Liver (tissue), 9 donors: ENCODE results near the gene NOP16. TPM values are rescaled to one million over a fixed set of nuclear protein-coding genes. Genes with fewer than 3 reads are reported as not detected.

Experiments used
- DNase-seq: peaks from one replicate; pipeline ENCODE4 v3.0.0-alpha.2; 2017; ENCODE audit warnings: low spot score
- H3K27ac ChIP-seq, 2 donors: one replicate each; pipeline ENCODE4 v1.7.0; 2013; ENCODE audit warnings: inconsistent platforms in 2 of 2, low read length in 2 of 2, control low read depth in 1 of 2, low read depth in 1 of 2, mild to moderate bottlenecking in 1 of 2
- H3K27me3 ChIP-seq, 4 donors: one replicate each; pipeline versions ENCODE4 v1.6.1 to v1.7.0; 2013; ENCODE audit warnings: low read length in 3 of 4, inconsistent platforms in 1 of 4, mild to moderate bottlenecking in 1 of 4, moderate library complexity in 1 of 4; ENCODE audit not compliant: control insufficient read depth in 4 of 4, insufficient read depth in 4 of 4
- H3K36me3 ChIP-seq, 4 donors: one replicate each; pipeline versions ENCODE4 v1.6.1 to v1.7.0; 2013; ENCODE audit warnings: low read length in 3 of 4, mild to moderate bottlenecking in 3 of 4, low read depth in 1 of 4, moderate library complexity in 1 of 4; ENCODE audit not compliant: control insufficient read depth in 4 of 4, insufficient read depth in 3 of 4
- H3K4me1 ChIP-seq, 4 donors: one replicate each; pipeline versions ENCODE4 v1.6.1 to v1.7.0; 2013; ENCODE audit warnings: low read length in 3 of 4, mild to moderate bottlenecking in 3 of 4, moderate library complexity in 1 of 4; ENCODE audit not compliant: control insufficient read depth in 4 of 4, insufficient read depth in 4 of 4
- H3K4me3 ChIP-seq, 3 donors: one replicate each; pipeline versions ENCODE4 v1.6.1 to v1.7.0; 2013; ENCODE audit warnings: low read length in 3 of 3, control low read depth in 1 of 3, low read depth in 1 of 3, mild to moderate bottlenecking in 1 of 3
- H3K9ac ChIP-seq, 2 donors: one replicate each; pipeline ENCODE4 v1.7.0; 2013; ENCODE audit warnings: low read length in 2 of 2, mild to moderate bottlenecking in 2 of 2, moderate library complexity in 2 of 2, control low read depth in 1 of 2, low read depth in 1 of 2
- H3K9me3 ChIP-seq, 4 donors: one replicate each; pipeline versions ENCODE4 v1.6.1 to v1.7.0; 2013; ENCODE audit warnings: low read length in 3 of 4; ENCODE audit not compliant: control insufficient read depth in 4 of 4
- ATF3 ChIP-seq: IDR thresholded peaks from 2 replicates; pipeline ENCODE4 v1.6.1; 2016; ENCODE audit warnings: antibody characterized with exemption
- CTCF ChIP-seq: fragments of 150-350 bp; IDR thresholded peaks from 2 replicates; pipeline ENCODE4 v1.5.1; 2017; ENCODE audit warnings: improper control_type of control experiment, low read depth, low read length; ENCODE audit not compliant: missing input control
- EGR1 ChIP-seq, 2 donors: IDR thresholded peaks; 2 replicates each; pipeline ENCODE4 v1.6.1; 2016 to 2018; ENCODE audit warnings: antibody characterized with exemption in 2 of 2, low read depth in 2 of 2
- FOXA1 ChIP-seq: IDR thresholded peaks from 2 replicates; pipeline ENCODE4 v1.6.1; 2016; ENCODE audit warnings: antibody characterized with exemption
- GABPA ChIP-seq, 2 donors: IDR thresholded peaks in 1 of 2; conservative IDR thresholded peaks in 1 of 2; 2 replicates each; pipeline ENCODE4 v1.6.1; 2016; ENCODE audit warnings: antibody characterized with exemption in 2 of 2, mild to moderate bottlenecking in 1 of 2, moderate library complexity in 1 of 2
- HNF4A ChIP-seq, 2 donors: conservative IDR thresholded peaks; 2 replicates each; pipeline ENCODE4 v1.6.1; 2016; ENCODE audit warnings: antibody characterized with exemption in 2 of 2, mild to moderate bottlenecking in 2 of 2
- HNF4G ChIP-seq: IDR thresholded peaks from 2 replicates; pipeline ENCODE4 v1.6.1; 2016; ENCODE audit warnings: antibody characterized with exemption
- MAX ChIP-seq: IDR thresholded peaks from 2 replicates; pipeline ENCODE4 v1.6.1; 2016; ENCODE audit warnings: antibody characterized with exemption
- NR2F2 ChIP-seq: IDR thresholded peaks from 2 replicates; pipeline ENCODE4 v1.6.1; 2016; ENCODE audit warnings: antibody characterized with exemption
- REST ChIP-seq: IDR thresholded peaks from 2 replicates; pipeline ENCODE4 v1.6.1; 2016; ENCODE audit warnings: antibody characterized with exemption, mild to moderate bottlenecking
- RXRA ChIP-seq, 2 donors: IDR thresholded peaks; 2 replicates each; pipeline ENCODE4 v1.6.1; 2017 to 2018; ENCODE audit warnings: antibody characterized with exemption in 2 of 2, mild to moderate bottlenecking in 1 of 2
- SP1 ChIP-seq: IDR thresholded peaks from 2 replicates; pipeline ENCODE4 v1.6.1; 2018; ENCODE audit warnings: antibody characterized with exemption, mild to moderate bottlenecking
- TAF1 ChIP-seq: conservative IDR thresholded peaks from 2 replicates; pipeline ENCODE4 v1.6.1; 2016; ENCODE audit warnings: antibody characterized with exemption, mild to moderate bottlenecking
- YY1 ChIP-seq: IDR thresholded peaks from 2 replicates; pipeline ENCODE4 v1.6.1; 2016; ENCODE audit warnings: antibody characterized with exemption, mild to moderate bottlenecking
- ZBTB33 ChIP-seq: IDR thresholded peaks from 2 replicates; pipeline ENCODE4 v1.6.1; 2016; ENCODE audit warnings: antibody characterized with exemption
- WGBS: extraction: QIAGEN DNeasy Blood & Tissue Kit; methylation state at CpG from one replicate; pipeline ENCODE4 v1.1.7; 2013; 5-methylcytosine and 5-hydroxymethylcytosine counted together
- polyA plus RNA-seq, 2 donors: library from polyadenylated mRNA; stranded (reverse) in 1 of 2; unstranded in 1 of 2; fragments of 200-250 nt in 1 of 2; fragments of >200 nt in 1 of 2; fragmentation: Nextera tagmentation in 1 of 2; extraction: Ambion mirVana in 1 of 2; gene quantifications; one replicate each; pipeline versions ENCODE4 v1.2.1 to v1.2.3, GENCODE V29; 2013 to 2015
- total RNA-seq, 2 donors: library from RNA; depleted of rRNA; stranded (reverse); fragments of >200 nt; gene quantifications; one replicate each; pipeline ENCODE4 v1.2.3, GENCODE V29; 2014
- donor health status: healthy.
- donor health status: healthy.
- donor health status: healthy.
- donor health status: healthy.
- donor health status: healthy.

The NOP16 gene
- total and polyA plus RNA-seq, 4 donors, result 6.1 to 41.2 (median 17.2) TPM

GRCh38 chr5:176360894-176361436 lies 27.4 kb downstream of the NOP16 start:
- H3K9ac ChIP-seq, result peak overlapping the region; percentile 68 to 96

GRCh38 chr5:176359658-176360057 lies 28.7 kb downstream of the NOP16 start:
- no peak overlapping the region for H3K27ac ChIP-seq
- no peak overlapping the region for H3K4me3 ChIP-seq
- no peak overlapping the region for H3K9ac ChIP-seq
- H3K4me1 ChIP-seq, result peaks cover 0 to 22% (median 8%) of the 10 kb centered on the region in 4 donors
- no peaks in the 10 kb centered on the region for H3K27me3 ChIP-seq
- no peaks in the 10 kb centered on the region for H3K9me3 ChIP-seq
- H3K36me3 ChIP-seq, result peaks cover 0 to 14% (median 13%) of the 10 kb centered on the region in 4 donors
- WGBS, result 54% methylated on average over 4 of the region's 4 CpGs
- DNase-seq, result no peak
- TF ChIP-seq SP1 (no peak), HNF4G (no peak), REST (no peak), EGR1 (IDR thresholded peaks at IDR 0.05; ENCODE audit: low read depth in 2 of 2) (no peak), TAF1 (no peak), CTCF (no peak)

More at GRCh38 chr5:176360894-176361436, 27.4 kb downstream of the NOP16 start:
- 1% methylated on average over 27 of the region's 27 CpGs for WGBS
- no peaks in the 10 kb centered on the region for H3K9me3 ChIP-seq
- DNase-seq, result no peak
- no peak for TF ChIP-seq HNF4G
- TF ChIP-seq YY1, result no peak
- no peak for TF ChIP-seq ATF3
- TF ChIP-seq REST, result no peak
- no peak for TF ChIP-seq MAX
- TF ChIP-seq FOXA1, result no peak
- no peak for TF ChIP-seq ZBTB33
- TF ChIP-seq RXRA (IDR thresholded peaks at IDR 0.05), result no peak
- TF ChIP-seq HNF4A (conservative IDR thresholded peaks at IDR 0.05), result no peak
- no peak for TF ChIP-seq NR2F2
- TF ChIP-seq EGR1 (IDR thresholded peaks at IDR 0.05; ENCODE audit: low read depth in 2 of 2), result no peak
- TF ChIP-seq GABPA (IDR thresholded peaks at IDR 0.05 in 1 of 2, conservative IDR thresholded peaks at IDR 0.05 in 1 of 2), result no peak
- peak overlapping the region; percentile 22 to 82 for H3K27ac ChIP-seq
- H3K4me1 ChIP-seq, result peaks cover 6 to 34% (median 14%) of the 10 kb centered on the region in 4 donors
- H3K27me3 ChIP-seq, result no peaks in the 10 kb centered on the region
- H3K36me3 ChIP-seq, result peaks cover 0 to 8% (median 5%) of the 10 kb centered on the region in 4 donors
- peak overlapping the region; percentile 68 to 97 (median 90) for H3K4me3 ChIP-seq
